Pons (tissue), 1 donor: Measurements from ENCODE around the gene SLC1A1.
"Not testable (repeated sequence)": the region's sequence is repeated elsewhere in the genome, so short reads cannot be mapped to it uniquely, and the experiment has no call there.

Experiments
- DNase-seq: peaks from one replicate; pipeline ENCODE4 v3.0.0-alpha.2; 2016; ENCODE audit warnings: low spot score

Gene SLC1A1

DNA sequence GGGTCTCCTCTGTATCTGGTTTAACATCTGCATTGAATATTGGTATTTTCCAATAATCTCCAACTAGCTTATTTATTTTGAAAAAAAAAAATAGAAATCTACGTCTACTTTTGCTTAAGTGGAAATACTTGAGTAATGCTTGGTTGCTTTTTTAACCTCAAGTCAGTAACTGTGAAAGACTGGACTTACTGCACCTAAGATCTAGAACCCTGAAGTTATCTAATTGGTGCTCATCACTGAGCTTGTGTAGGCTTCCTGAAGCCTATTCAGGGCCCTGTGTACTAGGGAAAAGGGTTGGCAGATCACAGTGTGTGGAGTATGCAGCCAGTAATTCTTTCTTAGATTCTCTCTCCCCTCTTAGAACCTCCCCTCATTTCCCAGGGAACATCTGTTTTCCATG, 16.2 kb downstream of the SLC1A1 start:
- no peak for DNase-seq

DNA sequence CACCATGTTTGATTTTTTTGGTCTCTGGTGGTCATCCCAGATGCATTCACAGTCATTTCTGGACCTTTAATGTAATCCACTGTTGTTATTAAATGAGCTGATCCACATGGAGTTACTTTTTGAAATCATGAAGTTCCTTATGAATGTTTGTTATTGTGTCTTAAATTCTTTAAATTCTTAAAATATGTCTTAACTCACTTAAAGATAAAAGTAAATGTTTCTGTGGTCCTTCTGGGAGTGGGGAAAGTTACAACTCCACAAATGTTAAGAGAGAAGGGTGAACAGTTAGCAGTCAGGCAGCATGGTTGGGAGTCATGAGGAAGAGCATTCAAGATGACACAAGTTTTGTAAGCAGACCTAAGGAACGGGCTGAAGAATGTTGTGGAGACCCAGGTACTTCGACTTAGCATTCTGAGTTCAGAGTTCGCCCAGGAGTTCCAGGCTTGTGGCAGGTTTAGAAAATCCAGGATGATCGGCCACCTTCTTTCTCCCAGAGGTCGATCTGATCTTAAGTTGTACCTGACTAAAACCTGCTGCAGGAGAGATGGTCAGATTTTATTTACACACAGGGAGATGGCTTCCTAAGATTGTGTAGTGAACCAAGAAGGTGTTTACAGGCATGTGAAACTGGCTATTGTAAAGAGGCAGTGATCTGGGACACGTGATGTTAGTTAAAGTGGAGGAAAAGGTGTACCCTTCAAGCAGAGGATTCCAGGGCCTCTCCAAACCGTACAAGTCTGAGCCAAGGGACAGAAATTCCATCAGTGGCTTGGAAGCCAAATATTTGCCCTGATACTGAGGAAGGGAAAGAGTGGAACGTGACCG, 17.2 kb downstream of the SLC1A1 start:
- DNase-seq = no peak

DNA sequence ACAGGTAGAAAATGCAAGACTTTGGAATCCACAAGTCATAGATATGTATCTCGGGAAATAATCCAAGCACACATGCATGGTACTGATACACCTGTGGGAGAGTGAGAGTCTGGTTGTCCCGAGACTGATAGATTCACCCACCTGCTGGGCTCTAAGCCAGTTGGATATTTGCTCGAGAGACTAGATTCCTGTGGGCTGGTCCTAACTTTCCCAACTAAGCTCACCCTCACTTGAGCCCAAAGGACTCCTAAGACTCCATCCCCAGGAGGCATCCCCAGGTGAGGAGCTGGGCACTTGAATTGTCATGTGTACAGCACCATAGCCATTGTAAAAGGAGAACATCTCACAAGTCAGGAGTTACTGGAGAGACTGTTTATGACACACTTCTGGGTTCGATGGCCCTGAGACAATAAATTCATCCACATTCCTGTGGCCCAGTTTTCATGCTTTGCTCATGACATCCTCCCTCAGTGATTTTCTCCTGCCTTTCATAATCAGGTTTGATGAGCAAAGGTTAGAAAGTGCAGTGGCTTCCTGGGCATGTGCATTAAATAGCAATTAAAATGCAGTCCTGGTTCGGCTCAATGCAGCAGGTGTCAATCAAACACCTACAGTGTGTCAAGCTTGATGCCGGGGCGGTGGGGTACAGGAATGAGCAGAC, 18.1 kb downstream of the SLC1A1 start:
- DNase-seq = no peak

DNA sequence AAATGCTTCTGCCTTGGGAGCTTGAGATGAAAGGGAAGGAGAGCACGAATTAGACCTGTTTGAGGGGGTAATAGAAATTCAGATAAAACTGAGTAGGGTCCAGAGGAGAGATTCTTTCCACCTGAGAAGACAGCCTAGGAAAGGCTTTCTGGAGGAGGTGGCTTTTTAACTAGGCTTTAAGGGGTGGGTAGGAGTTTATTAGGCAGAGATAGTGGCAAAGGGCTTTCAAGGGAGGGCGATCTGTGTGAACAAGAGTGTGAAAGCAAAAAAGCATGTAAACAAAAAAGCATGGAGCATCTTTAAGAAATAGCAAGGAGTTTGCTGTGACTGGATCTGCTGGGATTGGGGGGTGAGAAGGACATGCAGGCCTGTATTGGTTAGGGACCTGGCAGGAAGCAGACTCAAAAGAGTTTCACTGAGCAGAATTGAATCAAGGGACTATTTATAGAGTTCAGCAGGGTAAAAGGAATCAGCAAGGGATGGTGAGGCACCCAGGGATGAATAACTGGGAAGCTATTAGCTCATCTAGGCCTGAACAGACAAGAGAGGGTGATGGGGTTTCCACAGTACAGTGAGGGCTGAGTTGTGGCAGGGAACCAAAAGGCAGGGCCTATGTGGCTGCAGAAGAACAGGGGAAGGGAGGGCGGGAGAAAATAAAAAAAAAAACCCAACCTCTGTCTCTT, 18.8 kb downstream of the SLC1A1 start:
- DNase-seq = no peak

DNA sequence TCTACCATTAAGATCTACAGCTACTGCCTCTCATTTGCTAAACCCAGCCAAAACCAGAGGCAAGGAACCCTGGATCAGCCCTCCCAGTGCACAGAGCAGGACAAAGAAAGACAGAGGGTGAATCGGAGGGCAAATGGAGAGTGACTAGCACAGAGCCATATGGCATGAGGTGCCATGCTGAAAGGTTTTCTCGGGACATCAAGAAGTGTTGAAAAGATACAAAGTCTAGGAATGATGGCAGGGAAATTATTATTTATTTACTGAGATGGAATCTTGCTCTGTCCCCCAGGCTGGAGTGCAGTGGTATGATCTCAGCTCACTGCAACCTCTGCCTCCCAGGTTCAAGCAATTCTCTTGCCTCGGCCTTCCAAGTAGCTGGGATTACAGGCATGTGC, 19.3 kb downstream of the SLC1A1 start:
- DNase-seq = no peak

DNA sequence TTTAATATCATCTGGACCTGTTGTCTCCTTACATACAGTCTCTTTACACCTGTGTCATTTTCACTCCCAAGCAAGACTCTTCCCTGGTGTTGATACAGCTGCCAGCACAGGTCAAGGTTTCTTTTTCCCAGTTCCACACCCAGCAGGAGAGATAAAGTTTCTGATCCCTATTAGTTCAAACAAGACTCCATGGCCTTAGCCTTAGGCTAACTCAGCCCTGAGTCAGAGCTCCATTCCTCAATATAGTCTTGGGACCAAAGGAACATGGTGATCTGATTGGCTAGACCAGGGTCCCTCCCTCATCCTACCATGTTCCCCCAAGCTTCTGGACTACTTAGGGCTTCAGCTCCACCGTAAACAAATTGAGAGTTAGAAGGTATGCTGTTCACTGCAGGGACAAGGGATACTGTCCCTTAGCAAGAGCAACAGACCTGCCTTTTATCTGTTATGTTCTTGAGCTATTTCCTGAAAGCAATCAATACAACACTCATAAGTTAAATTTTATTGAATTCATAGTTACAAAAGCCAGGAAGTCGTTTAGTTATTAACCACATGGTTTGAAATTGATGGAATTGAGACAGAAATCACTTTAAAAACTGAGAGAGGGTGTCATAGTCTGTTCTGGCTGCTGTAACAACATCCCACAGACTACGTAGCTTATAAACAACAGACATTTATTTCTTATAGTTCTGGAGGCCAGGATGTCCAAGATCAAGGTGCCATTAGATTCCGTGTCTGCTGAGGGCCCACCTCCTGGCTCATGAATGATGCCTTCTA, 20.5 kb downstream of the SLC1A1 start:
- no peak for DNase-seq

DNA sequence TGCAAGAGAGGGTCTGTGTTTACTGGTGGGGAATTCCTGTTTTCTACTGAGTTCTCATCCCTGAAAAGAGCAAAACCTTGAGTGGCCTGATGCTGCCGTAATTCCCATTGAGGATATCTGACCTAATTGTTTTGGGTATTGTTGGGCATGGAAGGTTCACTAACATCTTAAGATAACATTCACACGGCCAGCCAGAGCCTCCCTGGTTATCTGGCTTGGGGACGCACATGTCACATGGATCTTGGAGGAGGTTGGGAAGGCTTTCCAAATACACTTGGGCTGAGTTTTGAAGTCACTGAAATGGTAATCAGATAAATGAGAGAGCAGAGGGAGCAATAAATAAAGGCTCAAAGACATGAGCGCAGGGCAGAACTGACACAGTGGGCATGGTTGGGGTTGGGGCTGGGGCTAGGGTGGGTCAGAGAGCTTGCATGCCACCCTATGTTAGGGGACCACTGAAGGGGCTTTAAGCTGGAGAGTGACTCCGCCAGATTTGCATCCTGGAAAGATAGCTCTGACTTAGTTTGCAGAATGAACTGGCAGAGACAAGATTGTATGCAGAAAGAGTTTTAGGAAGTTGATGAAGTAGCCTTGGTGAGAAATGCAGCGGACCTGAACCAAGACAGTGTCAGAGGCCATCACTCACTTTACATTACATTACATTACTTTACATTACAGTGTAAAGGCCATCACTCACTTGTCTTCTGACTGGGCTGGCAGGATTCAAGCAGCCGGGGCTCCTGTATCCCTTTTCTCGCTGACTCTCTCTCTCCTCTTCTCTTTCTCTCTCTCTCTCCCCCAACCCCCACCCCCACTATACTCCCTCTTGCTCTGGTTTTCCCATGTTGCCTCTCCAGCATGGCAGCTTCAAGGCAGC, 24.2 kb downstream of the SLC1A1 start:
- DNase-seq = no peak

DNA sequence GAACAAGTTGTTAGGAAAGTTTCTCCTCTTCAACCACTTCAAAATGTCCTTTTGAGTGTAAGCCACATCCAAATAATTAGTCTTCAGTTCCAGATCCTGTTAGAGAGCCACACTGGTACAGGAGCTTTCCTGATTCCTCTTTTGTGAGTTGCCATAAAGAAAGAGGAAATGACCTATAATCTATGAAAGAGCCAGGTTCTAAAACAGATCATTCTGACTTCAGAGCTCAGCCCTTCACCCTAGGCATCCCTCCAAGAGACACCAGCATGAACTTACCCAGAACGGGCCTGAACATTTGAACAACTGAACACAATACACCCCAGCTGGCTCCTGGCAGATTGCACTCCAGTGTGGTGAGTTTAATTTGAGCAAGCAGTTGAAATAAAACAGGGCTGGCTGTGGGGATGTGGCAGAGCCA, 25.7 kb downstream of the SLC1A1 start:
- no peak for DNase-seq

DNA sequence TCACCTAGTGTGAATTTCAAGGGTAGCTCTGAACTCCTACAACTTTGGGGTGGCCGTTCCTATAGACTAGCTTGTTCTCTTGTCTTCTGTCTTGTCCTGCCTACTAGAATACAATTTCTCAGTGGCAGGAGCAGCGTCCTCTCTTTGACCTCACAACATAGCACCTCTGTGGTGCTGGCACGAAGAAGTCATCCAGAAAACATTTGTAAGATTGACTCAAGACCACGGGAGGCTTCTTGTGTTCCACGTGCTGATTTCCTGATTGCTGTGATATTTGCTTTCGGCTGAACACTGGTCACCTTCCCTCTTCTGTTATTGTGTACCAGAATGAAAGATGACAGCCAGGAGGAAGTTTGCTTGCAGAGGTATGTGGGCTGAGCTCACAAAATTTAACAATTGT, 27.0 kb downstream of the SLC1A1 start:
- DNase-seq = no peak

DNA sequence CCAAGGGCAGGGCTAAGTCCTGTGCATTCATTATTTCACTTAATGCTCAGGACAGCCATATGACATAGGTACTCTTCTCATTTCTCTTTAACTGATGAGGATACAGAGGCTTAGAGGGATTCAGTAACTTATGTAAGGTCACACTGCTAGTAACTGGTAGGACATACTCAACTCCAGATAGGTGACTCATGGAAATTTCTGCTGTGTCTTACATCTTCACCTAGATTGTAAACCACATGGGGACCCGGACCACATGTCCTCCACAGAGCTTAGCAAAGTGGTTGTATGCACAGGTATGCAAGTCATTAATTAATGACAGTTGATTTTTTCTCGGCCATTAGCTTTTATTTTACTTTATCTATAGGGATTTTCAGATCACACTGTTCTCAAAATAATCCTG, 29.3 kb downstream of the SLC1A1 start:
- DNase-seq = no peak

DNA sequence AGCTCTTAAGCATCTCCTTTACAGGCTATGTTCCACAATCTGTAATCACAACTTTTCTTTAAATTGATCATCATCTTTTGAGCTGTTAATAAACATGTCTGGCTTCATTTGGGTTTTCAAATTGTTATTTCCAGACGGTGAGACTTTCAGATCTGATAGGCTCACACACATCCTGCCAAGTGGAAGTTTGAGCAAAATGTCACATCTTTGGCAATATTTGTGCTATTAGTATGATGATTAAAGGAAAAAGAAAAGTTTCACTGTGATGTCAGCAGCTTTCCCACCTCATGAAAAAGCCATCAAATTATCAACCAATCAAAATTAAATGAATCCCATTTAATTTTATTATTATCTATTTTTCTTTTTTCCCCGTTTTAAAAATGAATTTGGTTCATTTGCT, 29.8 kb downstream of the SLC1A1 start:
- no peak for DNase-seq

DNA sequence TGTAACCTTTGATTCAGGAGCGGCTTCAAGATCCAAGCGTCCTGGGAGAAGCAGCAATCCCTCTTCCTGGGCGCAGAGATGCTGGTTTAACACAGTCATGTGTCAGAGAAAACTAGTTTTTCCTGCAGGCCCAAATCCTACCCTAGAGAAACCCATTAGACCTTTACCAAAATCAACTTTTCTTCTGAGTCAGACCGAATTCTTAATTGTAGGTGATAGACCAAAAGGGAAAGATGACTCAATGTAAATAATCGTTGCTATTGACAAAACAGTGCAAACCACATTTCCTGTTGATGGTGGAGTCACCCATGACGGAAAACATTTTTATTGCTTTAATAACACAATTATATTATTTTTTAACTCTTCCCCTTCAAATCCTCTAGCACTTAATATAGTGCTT, 40.1 kb downstream of the SLC1A1 start:
- no peak for DNase-seq

DNA sequence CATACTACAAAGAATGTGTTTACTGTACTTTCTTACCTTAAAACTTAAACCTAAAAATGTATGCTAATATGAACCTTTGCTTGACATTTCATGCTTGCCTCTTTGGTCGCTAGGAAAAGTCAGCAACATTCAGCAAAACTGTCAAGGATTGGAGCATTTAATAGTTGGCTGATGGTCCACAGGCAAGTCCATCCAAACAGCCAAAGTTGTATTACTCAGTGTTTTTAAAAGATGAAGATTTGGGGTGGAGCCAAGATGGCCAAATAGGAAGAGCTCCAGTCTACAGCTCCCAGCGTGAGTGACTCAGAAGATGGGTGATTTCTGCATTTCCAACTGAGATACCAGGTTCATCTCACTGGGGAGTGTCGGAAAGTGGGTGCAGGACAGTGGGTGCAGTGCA, 40.6 kb downstream of the SLC1A1 start:
- not testable (repeated sequence) for DNase-seq

DNA sequence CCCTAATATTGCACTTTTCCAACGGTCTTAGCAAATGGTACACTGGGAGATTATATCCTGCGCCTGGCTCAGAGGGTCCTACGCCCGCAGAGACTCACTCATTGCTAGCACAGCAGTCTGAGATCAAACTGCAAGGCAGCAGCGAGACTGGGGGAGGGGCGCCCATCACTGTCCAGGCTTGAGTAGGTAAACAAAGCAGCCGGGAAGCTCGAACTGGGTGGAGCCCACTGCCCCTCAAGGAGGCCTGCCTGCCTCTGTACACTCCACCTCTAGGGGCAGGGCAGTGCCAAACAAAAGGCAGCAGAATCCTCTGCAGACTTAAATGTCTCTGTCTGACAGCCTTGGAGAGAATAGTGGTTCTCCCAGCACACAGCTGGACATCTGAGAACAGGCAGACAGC, 41.1 kb downstream of the SLC1A1 start:
- DNase-seq = not testable (repeated sequence)

DNA sequence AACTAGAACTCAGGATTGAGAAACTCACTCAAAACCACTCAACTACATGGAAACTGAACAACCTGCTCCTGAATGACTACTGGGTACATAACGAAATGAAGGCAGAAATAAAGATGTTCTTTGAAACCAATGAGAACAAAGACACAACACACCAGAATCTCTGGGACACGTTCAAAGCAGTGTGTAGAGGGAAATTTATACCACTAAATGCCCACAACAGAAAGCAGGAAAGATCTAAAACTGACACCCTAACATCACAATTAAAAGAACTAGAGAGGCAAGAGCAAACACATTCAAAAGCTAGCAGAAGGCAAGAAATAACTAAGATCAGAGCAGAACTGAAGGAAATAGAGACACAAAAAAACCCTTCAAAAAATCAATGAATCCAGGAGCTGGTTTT, 43.6 kb downstream of the SLC1A1 start:
- DNase-seq = not testable (repeated sequence)

DNA sequence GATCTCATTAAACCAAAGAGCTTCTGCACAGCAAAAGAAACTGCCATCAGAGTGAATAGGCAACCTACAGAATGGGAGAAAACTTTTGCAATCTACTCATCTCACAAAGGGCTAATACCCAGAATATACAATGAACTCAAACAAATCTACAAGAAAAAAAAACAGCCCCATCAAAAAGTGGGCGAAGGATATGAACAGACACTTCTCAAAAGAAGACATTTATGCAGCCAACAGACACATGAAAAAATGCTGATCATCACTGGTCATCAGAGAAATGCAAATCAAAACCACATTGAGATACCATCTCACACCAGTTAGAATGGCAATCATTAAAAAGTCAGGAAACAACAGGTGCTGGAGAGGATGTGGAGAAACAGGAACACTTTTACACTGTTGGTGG, 45.9 kb downstream of the SLC1A1 start:
- not testable (repeated sequence) for DNase-seq

DNA sequence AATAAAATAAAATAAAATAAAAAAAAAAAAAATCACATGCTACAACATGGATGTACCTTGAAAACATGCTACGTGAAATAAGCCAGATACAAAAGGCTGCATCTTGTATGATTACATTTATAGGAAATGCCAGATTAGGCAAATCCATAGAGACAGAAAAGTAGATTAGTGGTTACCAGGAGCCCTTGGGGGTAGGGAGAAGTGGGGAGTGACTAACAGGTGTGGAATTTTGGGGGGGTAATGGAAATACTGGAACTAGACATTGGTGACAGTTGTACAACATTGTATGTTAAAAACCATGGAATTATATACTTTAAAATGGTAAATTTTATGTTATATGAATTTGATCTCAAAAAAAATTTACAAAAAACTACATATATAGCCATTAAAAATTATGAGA, 47.3 kb downstream of the SLC1A1 start:
- no peak for DNase-seq

DNA sequence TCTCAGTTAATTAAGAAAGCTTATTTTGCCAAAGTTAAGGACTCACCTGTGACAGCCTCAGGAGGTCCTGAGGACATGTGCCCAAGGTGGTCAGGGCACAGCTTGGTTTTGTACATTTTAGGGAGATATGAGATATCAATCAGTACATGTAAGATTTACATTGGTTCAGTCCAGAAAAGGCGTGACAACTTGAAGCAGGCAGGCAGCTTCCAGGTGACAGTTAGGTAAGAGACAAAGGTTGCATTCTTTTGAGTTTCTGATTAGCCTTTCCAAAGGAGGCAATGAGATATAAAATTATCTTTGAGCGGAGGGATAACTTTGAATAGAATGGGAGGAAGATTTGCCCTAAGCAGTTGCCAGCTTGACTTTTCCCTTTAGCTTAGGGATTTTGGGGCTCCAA, 47.8 kb downstream of the SLC1A1 start:
- DNase-seq = no peak

DNA sequence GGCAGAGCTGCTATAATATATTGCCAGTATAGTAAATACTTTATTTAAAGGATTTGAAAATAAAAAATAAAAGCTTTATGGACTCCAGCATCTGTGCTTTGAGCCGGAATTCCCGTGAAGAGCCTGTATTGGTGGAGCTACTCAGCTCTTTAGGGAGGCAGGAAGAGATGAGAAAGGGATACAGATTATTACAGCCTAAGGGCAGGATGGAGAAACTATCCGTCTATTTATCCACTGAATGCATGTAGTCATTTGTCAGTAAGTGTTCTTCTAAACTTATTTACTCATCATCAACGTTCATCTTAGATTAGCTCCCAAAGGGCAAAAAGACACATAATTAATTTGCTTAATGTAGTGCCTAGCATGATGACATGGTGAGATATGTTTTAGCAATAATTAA, 48.4 kb downstream of the SLC1A1 start:
- DNase-seq = no peak

DNA sequence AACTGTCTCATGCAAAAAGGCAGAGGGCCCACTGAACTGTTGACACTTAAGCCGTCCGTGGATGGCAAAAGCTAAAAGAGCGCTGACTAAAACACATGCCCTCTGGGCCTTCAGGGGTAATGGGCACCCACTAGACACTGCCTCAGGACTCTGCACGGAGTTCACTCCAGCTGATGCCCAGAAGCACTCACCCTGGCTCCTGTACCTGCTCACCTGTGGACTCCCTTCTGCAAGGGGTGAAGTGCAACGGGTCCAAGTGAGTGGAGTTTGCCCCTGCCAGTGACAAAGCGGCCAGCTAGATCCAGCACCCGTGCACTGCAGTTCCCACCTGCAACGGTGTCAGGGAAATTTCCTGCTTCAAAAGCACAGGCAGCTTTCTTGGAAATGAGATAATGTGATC, 50.2 kb downstream of the SLC1A1 start:
- DNase-seq = no peak

DNA sequence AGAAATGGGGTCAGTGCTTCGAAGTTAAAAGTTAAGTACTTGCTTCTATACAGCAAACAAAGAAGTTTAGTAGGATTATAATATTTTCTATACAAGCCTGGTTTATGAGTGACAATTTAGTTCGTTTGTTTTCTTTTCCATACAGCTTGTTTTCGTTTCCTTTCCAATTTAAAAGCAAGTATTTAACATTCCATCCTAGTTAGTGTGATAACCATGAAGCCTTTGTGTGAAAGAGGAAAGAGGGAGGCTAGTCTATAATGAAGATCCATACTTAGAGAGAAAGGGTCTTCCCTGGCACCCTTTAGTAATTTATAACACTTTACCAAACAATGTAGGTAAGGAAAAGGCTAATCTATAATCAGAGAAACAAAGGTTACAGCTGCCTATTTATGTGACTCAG, 51.0 kb downstream of the SLC1A1 start:
- DNase-seq = no peak
